Measurements from ENCODE around the gene EVI5.

EVI5 gene

GRCh38 chr1:92816732-92817131 lies 31.8 kb upstream of the EVI5 start:
- no peak for TF ChIP-seq CTCF (IDR thresholded peaks at IDR 0.05; ENCODE audit: borderline replicate concordance, control extremely low read depth, extremely low read depth, insufficient read depth, missing control alignments)
- in situ Hi-C loops (cut with MboI; ENCODE audit: low sequenced_read_pairs, unreplicated experiment), result loop anchor here (10.0 kb wide), 1 partner anchor 62 kb away; no protein-coding TSS in a partner anchor
- no peak for DNase-seq (ENCODE audit: low spot score)

GRCh38 chr1:92808381-92808780 lies 23.5 kb upstream of the EVI5 start:
- no peak for DNase-seq (ENCODE audit: low spot score)
- in situ Hi-C loops (cut with MboI; ENCODE audit: low sequenced_read_pairs, unreplicated experiment), result no loop called here
- TF ChIP-seq CTCF (IDR thresholded peaks at IDR 0.05; ENCODE audit: borderline replicate concordance, control extremely low read depth, extremely low read depth, insufficient read depth, missing control alignments), result no peak

- no peak for TF ChIP-seq CTCF (IDR thresholded peaks at IDR 0.05; ENCODE audit: borderline replicate concordance, control extremely low read depth, extremely low read depth, insufficient read depth, missing control alignments)
- in situ Hi-C loops (cut with MboI; ENCODE audit: low sequenced_read_pairs, unreplicated experiment), result no loop called here
- DNase-seq (ENCODE audit: low spot score), result no peak
Observed at GRCh38 chr1:92805216-92805615, 20.3 kb upstream of the EVI5 start.

- in situ Hi-C loops (cut with MboI; ENCODE audit: low sequenced_read_pairs, unreplicated experiment), result no loop called here
- DNase-seq (ENCODE audit: low spot score), result peak; percentile 51
- no peak for TF ChIP-seq CTCF (IDR thresholded peaks at IDR 0.05; ENCODE audit: borderline replicate concordance, control extremely low read depth, extremely low read depth, insufficient read depth, missing control alignments)
Observed at GRCh38 chr1:92804721-92805201, 19.9 kb upstream of the EVI5 start.

GRCh38 chr1:92803140-92803887 lies 18.4 kb upstream of the EVI5 start:
- TF ChIP-seq CTCF (IDR thresholded peaks at IDR 0.05; ENCODE audit: borderline replicate concordance, control extremely low read depth, extremely low read depth, insufficient read depth, missing control alignments), result no peak
- no peak for DNase-seq (ENCODE audit: low spot score)
- in situ Hi-C loops (cut with MboI; ENCODE audit: low sequenced_read_pairs, unreplicated experiment), result no loop called here

GRCh38 chr1:92797961-92798360 lies 13.1 kb upstream of the EVI5 start:
- DNase-seq (ENCODE audit: low spot score), result no peak
- in situ Hi-C loops (cut with MboI; ENCODE audit: low sequenced_read_pairs, unreplicated experiment), result no loop called here
- TF ChIP-seq CTCF (IDR thresholded peaks at IDR 0.05; ENCODE audit: borderline replicate concordance, control extremely low read depth, extremely low read depth, insufficient read depth, missing control alignments), result no peak

Measured in GM13976 (cell line).